GM10266 (cell line): ENCODE data around the gene RNF207.
A peak's percentile ranks its signal among the peaks of the same experiment; 100 is the strongest.

Source experiments
- DNase-seq: peaks from one replicate; pipeline ENCODE4 v3.0.0; 2012; ENCODE audit errors: extremely low spot score
- TF ChIP-seq, protein P1 (sequence below): IDR thresholded peaks from 2 replicates; pipeline ENCODE4 v1.5.1; 2012; ENCODE audit warnings: mild to moderate bottlenecking, low read depth; ENCODE audit not compliant: control insufficient read depth, insufficient read depth; ENCODE audit errors: missing control alignments

Gene RNF207

DNA sequence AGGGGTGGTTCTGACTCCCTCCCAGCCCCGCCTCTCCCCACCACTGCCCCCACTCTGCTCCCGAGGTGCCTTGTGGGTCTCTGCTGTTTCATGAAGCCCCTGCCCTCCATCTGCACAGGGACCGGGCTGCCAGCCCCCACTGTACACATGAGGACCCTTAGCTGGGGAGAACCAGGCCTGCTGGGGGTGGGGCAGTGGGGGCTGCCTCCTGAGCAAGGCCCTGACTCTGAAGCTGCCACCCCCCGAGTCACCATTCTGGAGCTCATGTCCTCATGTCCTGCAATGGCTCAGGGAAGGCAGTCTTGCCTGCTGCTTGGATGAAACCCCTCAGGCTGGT is 46.4 kb downstream of the RNF207 start:
- TF ChIP-seq, protein P1, sequence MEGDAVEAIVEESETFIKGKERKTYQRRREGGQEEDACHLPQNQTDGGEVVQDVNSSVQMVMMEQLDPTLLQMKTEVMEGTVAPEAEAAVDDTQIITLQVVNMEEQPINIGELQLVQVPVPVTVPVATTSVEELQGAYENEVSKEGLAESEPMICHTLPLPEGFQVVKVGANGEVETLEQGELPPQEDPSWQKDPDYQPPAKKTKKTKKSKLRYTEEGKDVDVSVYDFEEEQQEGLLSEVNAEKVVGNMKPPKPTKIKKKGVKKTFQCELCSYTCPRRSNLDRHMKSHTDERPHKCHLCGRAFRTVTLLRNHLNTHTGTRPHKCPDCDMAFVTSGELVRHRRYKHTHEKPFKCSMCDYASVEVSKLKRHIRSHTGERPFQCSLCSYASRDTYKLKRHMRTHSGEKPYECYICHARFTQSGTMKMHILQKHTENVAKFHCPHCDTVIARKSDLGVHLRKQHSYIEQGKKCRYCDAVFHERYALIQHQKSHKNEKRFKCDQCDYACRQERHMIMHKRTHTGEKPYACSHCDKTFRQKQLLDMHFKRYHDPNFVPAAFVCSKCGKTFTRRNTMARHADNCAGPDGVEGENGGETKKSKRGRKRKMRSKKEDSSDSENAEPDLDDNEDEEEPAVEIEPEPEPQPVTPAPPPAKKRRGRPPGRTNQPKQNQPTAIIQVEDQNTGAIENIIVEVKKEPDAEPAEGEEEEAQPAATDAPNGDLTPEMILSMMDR: no peak
- DNase-seq: no peak

DNA sequence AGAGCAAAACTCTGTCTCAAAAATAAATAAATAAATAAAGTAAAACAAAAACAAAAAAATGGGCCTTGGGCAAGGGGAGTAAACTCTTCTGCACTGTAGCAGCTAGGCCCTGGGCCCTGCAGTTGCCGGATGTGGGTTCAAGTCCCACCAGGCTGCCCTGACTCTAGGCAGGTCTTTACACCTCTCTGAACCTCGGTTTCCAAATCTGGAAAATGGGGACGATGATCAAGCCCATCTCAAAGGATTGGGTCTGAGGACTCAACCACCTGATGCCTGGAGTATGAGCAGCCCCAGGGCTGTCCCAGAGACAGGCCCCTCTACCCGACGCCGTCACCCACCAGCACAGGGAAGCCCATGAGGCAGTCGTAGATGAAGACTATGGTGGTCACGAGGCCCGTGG is 47.5 kb downstream of the RNF207 start:
- no peak for DNase-seq
- TF ChIP-seq, protein P1: no peak

DNA sequence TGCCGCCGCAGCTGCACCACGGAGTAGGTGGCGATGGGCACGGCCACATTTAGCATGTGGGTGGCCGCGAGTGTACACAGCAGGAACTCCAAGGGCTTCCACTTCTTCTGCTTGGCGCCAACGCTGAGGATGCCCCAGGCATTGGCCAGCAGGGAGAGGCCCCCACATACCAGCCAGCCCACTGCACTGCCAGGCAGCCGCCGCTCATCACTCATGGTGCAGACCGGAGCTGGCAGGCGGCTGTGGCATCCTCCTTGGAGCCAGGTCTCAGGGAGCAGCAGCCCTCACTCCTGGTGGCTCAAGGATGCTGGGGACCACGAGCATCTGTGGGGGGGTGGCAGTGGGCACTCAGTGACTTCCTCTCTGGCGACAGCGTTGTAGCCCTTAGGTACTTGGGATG is 48.8 kb downstream of the RNF207 start:
- TF ChIP-seq, protein P1: no peak
- no peak for DNase-seq

DNA sequence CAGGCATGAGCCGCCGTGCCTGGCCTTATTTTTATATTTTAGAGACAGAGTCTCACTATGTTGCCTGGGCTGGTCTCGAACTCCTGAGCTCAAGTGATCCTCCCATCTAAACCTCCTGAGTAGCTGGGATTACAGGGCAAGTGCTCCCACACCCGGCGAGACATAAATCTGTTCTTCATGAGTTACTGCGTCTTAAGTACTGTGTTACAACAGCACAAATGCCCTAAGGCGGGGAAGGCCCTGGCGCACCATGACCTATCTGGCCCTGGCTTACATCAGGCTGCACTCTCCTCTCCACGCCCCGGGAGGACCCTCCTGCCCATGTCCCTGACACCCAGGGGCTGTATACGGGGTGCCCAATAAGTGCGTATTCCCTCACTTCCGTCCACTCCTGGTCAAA is 50.7 kb downstream of the RNF207 start:
- no peak for DNase-seq
- TF ChIP-seq, protein P1: no peak

DNA sequence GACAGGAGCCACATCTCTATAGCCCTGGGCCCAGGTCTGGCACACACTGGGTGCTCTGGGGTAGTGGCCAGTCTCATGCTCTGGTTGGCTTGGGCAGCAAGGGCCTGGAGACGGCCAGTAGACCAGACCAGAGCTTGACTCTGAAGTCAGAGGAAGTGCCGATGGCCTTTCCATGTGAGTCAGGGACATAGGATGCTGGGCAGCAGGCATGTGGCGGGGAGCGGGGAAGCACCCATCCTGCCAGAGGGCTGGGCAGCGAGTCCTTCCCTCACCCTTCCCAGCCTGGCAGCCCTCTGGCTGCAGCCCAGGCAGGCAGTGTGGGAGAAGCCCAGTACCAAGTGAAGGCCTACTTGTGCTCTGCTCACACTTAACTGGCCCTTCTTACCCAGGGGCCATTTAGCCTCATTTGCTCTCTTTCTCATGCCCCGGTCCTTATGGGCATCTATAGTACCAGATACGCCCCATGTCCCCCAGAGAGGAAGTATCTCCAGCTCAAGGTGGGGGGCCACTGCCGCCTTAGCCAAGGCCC is 51.7 kb downstream of the RNF207 start:
- TF ChIP-seq, protein P1: no peak
- no peak for DNase-seq

DNA sequence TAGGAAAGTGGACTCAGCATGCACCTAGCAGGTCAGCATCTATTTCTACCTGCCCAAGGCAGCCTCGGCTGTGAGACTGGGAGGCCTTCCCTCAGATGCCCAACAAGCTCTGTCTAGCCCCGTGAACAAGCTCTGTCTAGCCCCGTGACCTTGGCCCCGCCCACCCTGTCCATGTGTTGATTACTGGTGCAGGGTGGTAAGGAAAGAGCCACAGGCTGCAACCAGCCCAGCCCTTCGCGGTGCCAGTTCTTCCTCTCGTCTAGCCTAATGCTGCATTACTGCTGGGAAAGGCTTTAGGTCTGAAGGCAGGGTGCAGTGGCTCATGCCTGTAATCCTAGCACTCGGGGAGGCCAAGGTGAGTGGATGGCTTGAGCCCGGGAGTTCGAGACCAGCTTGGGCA is 52.8 kb downstream of the RNF207 start:
- no peak for DNase-seq
- TF ChIP-seq, protein P1: no peak

DNA sequence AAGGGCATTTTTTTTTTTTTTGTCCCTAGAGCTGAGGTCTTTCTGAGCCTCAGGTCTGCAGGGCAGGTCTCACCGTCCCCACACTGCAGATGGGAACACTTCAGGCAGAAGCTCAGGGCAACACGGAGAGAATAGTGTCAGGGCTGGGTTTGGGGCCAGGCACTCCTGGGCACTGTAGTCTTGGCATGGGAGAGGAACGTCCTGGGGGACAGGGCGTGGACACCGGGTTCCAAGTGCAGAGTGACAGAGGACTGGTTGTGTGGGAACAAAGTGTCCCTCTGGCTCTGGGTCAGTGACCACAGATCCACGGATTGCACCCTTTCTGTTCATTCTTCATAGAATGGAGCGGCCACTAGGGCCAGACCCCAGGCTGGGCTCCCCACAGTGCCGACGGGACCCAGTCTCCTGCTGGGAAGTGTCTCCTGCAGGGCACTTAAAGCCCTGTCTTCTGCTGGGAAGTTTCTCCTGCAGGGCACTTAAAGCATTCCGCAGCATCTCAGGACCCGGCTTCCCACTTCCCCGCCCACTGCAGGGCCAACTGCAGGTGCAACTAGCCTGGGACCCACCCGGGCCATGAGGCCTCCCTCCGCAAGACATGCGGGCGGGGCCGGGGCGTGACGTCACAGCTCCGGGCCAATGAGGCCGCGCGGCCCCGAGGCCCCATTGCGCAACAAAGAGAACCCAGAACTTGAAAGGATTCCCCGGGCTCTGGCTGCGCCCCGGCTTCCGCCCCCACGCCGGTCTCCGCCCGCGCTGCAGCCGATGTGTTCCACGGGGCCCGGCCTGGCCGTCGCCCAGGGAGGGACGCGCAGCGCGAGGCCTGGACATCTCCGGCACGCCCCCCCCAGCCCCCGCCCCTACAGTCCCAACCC is 53.8 kb downstream of the RNF207 start:
- peak; percentile 96 for DNase-seq

More for the DNA sequence above, 53.8 kb downstream of the RNF207 start:
- TF ChIP-seq, protein P1: no peak
